ENCODE data around the gene MID1IP1. TPM values are rescaled to one million over a fixed set of nuclear protein-coding genes. Genes with fewer than 3 reads are reported as not detected.
A peak's percentile ranks its signal among the peaks of the same experiment; 100 is the strongest.

Gene MID1IP1
- total RNA-seq, 4 donors from 2014 or later = 23.9 to 49.7 (median 33.4) TPM

DNA sequence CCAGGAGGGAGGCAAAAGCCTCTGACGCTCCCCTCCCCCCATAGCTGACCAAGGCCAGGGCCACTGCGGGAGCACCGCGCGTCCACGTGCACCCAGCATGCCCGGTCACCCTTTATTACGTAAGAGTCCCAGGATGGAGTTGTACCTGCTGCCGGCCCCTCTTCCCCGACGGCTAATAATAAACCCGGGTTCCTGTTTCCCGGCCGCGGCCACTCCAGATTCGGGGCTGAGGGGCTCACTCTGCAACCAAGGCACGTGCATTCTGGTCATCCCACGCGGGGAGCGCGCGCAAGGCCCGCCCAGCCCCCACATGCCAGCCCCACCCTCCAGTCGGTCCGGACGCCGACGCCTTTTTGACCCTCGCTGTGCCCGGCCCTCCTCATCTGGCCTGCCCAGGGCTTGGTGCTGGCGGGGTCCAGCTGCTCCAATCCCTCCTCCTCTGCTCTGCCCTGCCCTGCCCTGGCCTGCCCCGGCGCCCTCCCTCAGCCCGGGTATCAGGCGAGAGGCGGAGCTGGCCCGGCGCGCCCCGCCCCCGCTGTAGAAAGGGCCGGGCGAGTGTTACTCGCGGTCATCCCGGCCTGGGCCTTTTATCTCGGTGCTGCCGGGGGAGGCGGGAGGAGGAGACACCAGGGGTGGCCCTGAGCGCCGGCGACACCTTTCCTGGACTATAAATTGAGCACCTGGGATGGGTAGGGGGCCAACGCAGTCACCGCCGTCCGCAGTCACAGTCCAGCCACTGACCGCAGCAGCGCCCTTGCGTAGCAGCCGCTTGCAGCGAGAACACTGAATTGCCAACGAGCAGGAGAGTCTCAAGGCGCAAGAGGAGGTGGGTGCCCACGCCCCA lies 2.6 kb downstream of the MID1IP1 start:
- 54% methylated on average over 61 of the region's 64 CpGs; no CpG with 5 or more reads in 1 of the 2 donors for WGBS, 2 donors (ENCODE audit: low coverage in 1 of 2)
- peak overlapping the region; percentile 92 to 99 (median 96) for H3K27ac ChIP-seq
- intact Hi-C loops (cut with DNase I; ENCODE audit: low total_unique reads) = loop anchor here (10.0 kb wide), 1 partner anchor 131 kb away; no protein-coding TSS in a partner anchor
- H3K27me3 ChIP-seq = no peaks in the 10 kb centered on the region
- H3K9me3 ChIP-seq = no peaks in the 10 kb centered on the region
- H3K4me3 ChIP-seq = peak overlapping the region; percentile 53 to 81 (median 68)
- peaks cover 0 to 32% (median 11%) of the 10 kb centered on the region in 4 donors for H3K4me1 ChIP-seq
- TF ChIP-seq POLR2AphosphoS5 (IDR thresholded peaks at IDR 0.05) (peak; percentile 90 to 91 (median 90)), POLR2A (IDR thresholded peaks at IDR 0.05) (peak; percentile 91), EP300 (IDR thresholded peaks at IDR 0.05; ENCODE audit: low read depth) (peak; percentile 41)
- TF ChIP-seq, protein P1, sequence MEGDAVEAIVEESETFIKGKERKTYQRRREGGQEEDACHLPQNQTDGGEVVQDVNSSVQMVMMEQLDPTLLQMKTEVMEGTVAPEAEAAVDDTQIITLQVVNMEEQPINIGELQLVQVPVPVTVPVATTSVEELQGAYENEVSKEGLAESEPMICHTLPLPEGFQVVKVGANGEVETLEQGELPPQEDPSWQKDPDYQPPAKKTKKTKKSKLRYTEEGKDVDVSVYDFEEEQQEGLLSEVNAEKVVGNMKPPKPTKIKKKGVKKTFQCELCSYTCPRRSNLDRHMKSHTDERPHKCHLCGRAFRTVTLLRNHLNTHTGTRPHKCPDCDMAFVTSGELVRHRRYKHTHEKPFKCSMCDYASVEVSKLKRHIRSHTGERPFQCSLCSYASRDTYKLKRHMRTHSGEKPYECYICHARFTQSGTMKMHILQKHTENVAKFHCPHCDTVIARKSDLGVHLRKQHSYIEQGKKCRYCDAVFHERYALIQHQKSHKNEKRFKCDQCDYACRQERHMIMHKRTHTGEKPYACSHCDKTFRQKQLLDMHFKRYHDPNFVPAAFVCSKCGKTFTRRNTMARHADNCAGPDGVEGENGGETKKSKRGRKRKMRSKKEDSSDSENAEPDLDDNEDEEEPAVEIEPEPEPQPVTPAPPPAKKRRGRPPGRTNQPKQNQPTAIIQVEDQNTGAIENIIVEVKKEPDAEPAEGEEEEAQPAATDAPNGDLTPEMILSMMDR (IDR thresholded peaks at IDR 0.05) = no peak
- DNase-seq = peak; percentile 88
- in situ Hi-C loops (cut with MboI; ENCODE audit: low pct_ligation_motif_present in 1 of 4, low pct_unique_long_range_greater_than_20kb in 1 of 4, low sequenced_read_pairs in 3 of 4) = no loop called here
- no peaks in the 10 kb centered on the region for H3K36me3 ChIP-seq

DNA sequence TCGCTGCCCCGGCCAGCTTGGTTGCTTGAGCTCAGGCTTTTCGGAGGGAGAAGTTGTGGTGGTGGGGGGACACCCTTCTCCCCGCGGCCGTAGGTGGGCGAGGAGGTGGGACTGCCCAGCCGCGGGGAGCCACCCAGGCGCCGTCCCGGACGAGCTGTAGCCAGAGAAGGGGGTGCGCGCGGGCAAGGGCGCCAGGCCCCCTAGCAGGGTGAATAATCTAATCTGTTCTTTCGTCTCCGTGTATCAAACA lies 3.1 kb downstream of the MID1IP1 start:
- in situ Hi-C loops (cut with MboI; ENCODE audit: low pct_ligation_motif_present in 1 of 4, low pct_unique_long_range_greater_than_20kb in 1 of 4, low sequenced_read_pairs in 3 of 4) (no loop called here), intact Hi-C loops (cut with DNase I; ENCODE audit: low total_unique reads) (loop anchor here (10.0 kb wide), 1 partner anchor 130 kb away; no protein-coding TSS in a partner anchor)
- H3K27me3 ChIP-seq = no peaks in the 10 kb centered on the region
- H3K4me3 ChIP-seq = peak overlapping the region; percentile 53 to 81 (median 68)
- H3K36me3 ChIP-seq = no peaks in the 10 kb centered on the region
- peak overlapping the region; percentile 92 to 99 (median 96) for H3K27ac ChIP-seq
- TF ChIP-seq, protein P1 (IDR thresholded peaks at IDR 0.05) = no peak
- TF ChIP-seq POLR2A (IDR thresholded peaks at IDR 0.05) (peak; percentile 17), EP300 (IDR thresholded peaks at IDR 0.05; ENCODE audit: low read depth) (no peak)
- no peak for DNase-seq
- no peaks in the 10 kb centered on the region for H3K9me3 ChIP-seq
- WGBS, 2 donors (ENCODE audit: low coverage in 1 of 2) = 40% methylated on average over 5 of the region's 19 CpGs; no CpG with 5 or more reads in 1 of the 2 donors
- peaks cover 0 to 32% (median 11%) of the 10 kb centered on the region in 4 donors for H3K4me1 ChIP-seq

DNA sequence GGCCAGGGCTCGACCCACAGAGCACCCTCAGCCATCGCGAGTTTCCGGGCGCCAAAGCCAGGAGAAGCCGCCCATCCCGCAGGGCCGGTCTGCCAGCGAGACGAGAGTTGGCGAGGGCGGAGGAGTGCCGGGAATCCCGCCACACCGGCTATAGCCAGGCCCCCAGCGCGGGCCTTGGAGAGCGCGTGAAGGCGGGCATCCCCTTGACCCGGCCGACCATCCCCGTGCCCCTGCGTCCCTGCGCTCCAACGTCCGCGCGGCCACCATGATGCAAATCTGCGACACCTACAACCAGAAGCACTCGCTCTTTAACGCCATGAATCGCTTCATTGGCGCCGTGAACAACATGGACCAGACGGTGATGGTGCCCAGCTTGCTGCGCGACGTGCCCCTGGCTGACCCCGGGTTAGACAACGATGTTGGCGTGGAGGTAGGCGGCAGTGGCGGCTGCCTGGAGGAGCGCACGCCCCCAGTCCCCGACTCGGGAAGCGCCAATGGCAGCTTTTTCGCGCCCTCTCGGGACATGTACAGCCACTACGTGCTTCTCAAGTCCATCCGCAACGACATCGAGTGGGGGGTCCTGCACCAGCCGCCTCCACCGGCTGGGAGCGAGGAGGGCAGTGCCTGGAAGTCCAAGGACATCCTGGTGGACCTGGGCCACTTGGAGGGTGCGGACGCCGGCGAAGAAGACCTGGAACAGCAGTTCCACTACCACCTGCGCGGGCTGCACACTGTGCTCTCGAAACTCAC lies 3.6 kb downstream of the MID1IP1 start:
- DNase-seq = peak; percentile 27
- TF ChIP-seq, protein P1 (IDR thresholded peaks at IDR 0.05) = no peak
- TF ChIP-seq POLR2AphosphoS5 (IDR thresholded peaks at IDR 0.05) (no peak), EP300 (IDR thresholded peaks at IDR 0.05; ENCODE audit: low read depth) (no peak), POLR2A (IDR thresholded peaks at IDR 0.05) (no peak)
- H3K4me3 ChIP-seq = peak overlapping the region; percentile 53 to 81 (median 68)
- H3K27ac ChIP-seq = peak overlapping the region; percentile 92 to 99 (median 96)
- H3K36me3 ChIP-seq = no peaks in the 10 kb centered on the region
- in situ Hi-C loops (cut with MboI; ENCODE audit: low pct_ligation_motif_present in 1 of 4, low pct_unique_long_range_greater_than_20kb in 1 of 4, low sequenced_read_pairs in 3 of 4) (no loop called here), intact Hi-C loops (cut with DNase I; ENCODE audit: low total_unique reads) (loop anchor here (10.0 kb wide), 1 partner anchor 130 kb away; no protein-coding TSS in a partner anchor)
- 39% methylated on average over 66 of the region's 66 CpGs; no CpG with 5 or more reads in 1 of the 2 donors for WGBS, 2 donors (ENCODE audit: low coverage in 1 of 2)
- H3K4me1 ChIP-seq = peaks cover 0 to 32% (median 11%) of the 10 kb centered on the region in 4 donors
- no peaks in the 10 kb centered on the region for H3K9me3 ChIP-seq
- H3K27me3 ChIP-seq = no peaks in the 10 kb centered on the region

Measured in transverse colon (tissue), 4 donors.